Heart left ventricle (tissue), 16 donors: Measurements from ENCODE around the gene ARHGAP15. TPM values are rescaled to one million over a fixed set of nuclear protein-coding genes. Genes with fewer than 3 reads are reported as not detected.
"Not testable (repeated sequence)": the region's sequence is repeated elsewhere in the genome, so short reads cannot be mapped to it uniquely, and the experiment has no call there.

Experiments used
- ATAC-seq, 4 donors: fragments of 200-7000 bp; cut with Tn5 transposase; one replicate each; pipeline ENCODE4 v1.9.1; 2020 to 2022; ENCODE audit warnings: moderate library complexity in 4 of 4, mild to moderate bottlenecking in 3 of 4, moderate number of reproducible peaks in 1 of 4
- DNase-seq, 5 donors: peaks; one replicate each; pipeline ENCODE4 v3.0.0-alpha.2; 2020
- H3K27ac ChIP-seq, 12 donors: fragments of 200-600 bp; sonication (generic) in 4 of 12; one replicate each; pipeline versions ENCODE4 v1.5.0 to v1.8.0; 2016 to 2022; ENCODE audit warnings: mild to moderate bottlenecking in 2 of 12
- H3K27me3 ChIP-seq, 9 donors: fragments of 200-600 bp; sonication (generic) in 2 of 9; one replicate each; pipeline versions ENCODE4 v1.5.1 to v1.8.0; 2016 to 2022; ENCODE audit warnings: mild to moderate bottlenecking in 3 of 9
- H3K36me3 ChIP-seq, 9 donors: fragments of 200-600 bp; sonication (generic) in 2 of 9; one replicate each; pipeline versions ENCODE4 v1.5.0 to v1.8.0; 2018 to 2022; ENCODE audit warnings: mild to moderate bottlenecking in 2 of 9
- H3K4me1 ChIP-seq, 12 donors: fragments of 200-600 bp; sonication (generic) in 4 of 12; one replicate each; pipeline versions ENCODE4 v1.5.0 to v1.8.0; 2016 to 2022; ENCODE audit warnings: mild to moderate bottlenecking in 3 of 12
- H3K4me3 ChIP-seq, 12 donors: fragments of 200-600 bp; sonication (generic) in 4 of 12; one replicate each; pipeline versions ENCODE4 v1.5.0 to v1.8.0; 2017 to 2022; ENCODE audit warnings: mild to moderate bottlenecking in 9 of 12, moderate library complexity in 4 of 12
- H3K9me3 ChIP-seq, 12 donors: fragments of 200-600 bp; sonication (generic) in 4 of 12; one replicate each; pipeline versions ENCODE4 v1.5.0 to v1.8.0; 2016 to 2022; ENCODE audit warnings: mild to moderate bottlenecking in 1 of 12
- CTCF ChIP-seq, 12 donors: fragments of 200-600 bp; sonication (generic) in 4 of 12; IDR thresholded peaks; one replicate each; pipeline versions ENCODE4 v1.5.0 to v1.8.0; 2018 to 2022; ENCODE audit warnings: antibody characterized with exemption in 12 of 12, mild to moderate bottlenecking in 5 of 12
- POLR2A ChIP-seq, 2 donors: fragments of 450-650 bp; IDR thresholded peaks; one replicate each; pipeline ENCODE4 v1.6.1; 2017; ENCODE audit warnings: antibody characterized with exemption in 2 of 2, mild to moderate bottlenecking in 2 of 2, moderate library complexity in 2 of 2
- WGBS, 4 donors: extraction: QIAGEN DNeasy Blood & Tissue Kit in 2 of 4; methylation state at CpG; one replicate each; pipeline versions ENCODE4 v1.1.5 to v1.1.7; 2013 to 2018; 5-methylcytosine and 5-hydroxymethylcytosine counted together
- intact Hi-C, 10 donors: fragments of 100-400 bp; cut with DNase I; formaldehyde crosslinking; loops; one replicate each; pipeline versions ENCODE4 v1.11.1 to v1.14.2; 2022
- polyA plus RNA-seq, 2 donors: library from polyadenylated mRNA; stranded (reverse); fragments of 200-250 nt; gene quantifications; one replicate each; pipeline ENCODE4 v1.2.3, GENCODE V29; 2013
- total RNA-seq, 9 donors: library from RNA; depleted of rRNA in 2 of 9; stranded (reverse); fragments of >200 nt in 2 of 9; fragmentation: NEBNext Ultra II Directional in 3 of 9; extraction: Animal tissue kit (Norgen Biotek cat#: 25700) in 3 of 9; gene quantifications; one replicate each; pipeline versions ENCODE4 v1.1.0 to v1.2.4, GENCODE V29; 2016 to 2023
- donor health status: ischemic (EF 13 %, LVEDD 7.1; RV severe dilation, severe dysfunction).
- donor health status: healthy with polysubstance abuse.
- donor health status: DM: no; HTN: yes; CAD: no.
- donor health status: DM: no; HTN: no; CAD: no.
- donor health status: ischemic (EF 25% LVEDD 6.9; RV normal size, moderate dysfunction).
- donor health status: ischemic (EF 25% LVEDD 5.7; RV mildly dilated, moderate dysfunction).
- donor health status: healthy.
- donor health status: DM: yes; HTN: yes; CAD: no.
- donor health status: ischemic (EF 35%, LVEDD 5.7; RV mildly dilated, moderate dysfunction).
- donor health status: nonischemic (EF 11% LVEDD 7.7; RV severe dilation, severe dysfunction).
- donor health status: DM: yes; HTN: yes; CAD: no.
- donor health status: PGD.
- donor health status: ischemic (EF 29% LVEDD 5.4; RV normal size, mild dysfunction).
- donor health status: nonischemic (EF 23%, LVEDD 6.1; RV moderate dilation, normal function).

The ARHGAP15 gene
- total and polyA plus RNA-seq, 11 donors: 1.3 to 8.7 (median 3.3) TPM

GRCh38 chr2:143085125-143085784, 44.0 kb upstream of the ARHGAP15 start:
- intact Hi-C loops: no loop called here
- Histone ChIP-seq H3K4me1 (peaks cover 0 to 22% (median 0%) of the 10 kb centered on the region in 12 donors), H3K27me3 (no peaks in the 10 kb centered on the region), H3K9me3 (peaks cover 0 to 10% (median 0%) of the 10 kb centered on the region in 12 donors), H3K4me3 (no peak overlapping the region), H3K36me3 (no peaks in the 10 kb centered on the region), H3K27ac (no peak overlapping the region)
- no peak for DNase-seq
- no peak for ATAC-seq
- TF ChIP-seq POLR2A (IDR thresholded peaks at IDR 0.05): no peak
- no peak for TF ChIP-seq CTCF (IDR thresholded peaks at IDR 0.05)
- 82 to 91% (median 84%) methylated on average over 1 of the region's 1 CpG for WGBS, 4 donors

GRCh38 chr2:143087033-143087432, 42.2 kb upstream of the ARHGAP15 start:
- 38 to 52% (median 45%) methylated on average over 1 of the region's 1 CpG for WGBS, 4 donors

GRCh38 chr2:143088388-143088787, 40.8 kb upstream of the ARHGAP15 start:
- no peak overlapping the region for H3K27ac ChIP-seq
- peaks cover 0 to 4% (median 0%) of the 10 kb centered on the region in 12 donors for H3K9me3 ChIP-seq
- H3K4me1 ChIP-seq: peaks cover 0 to 16% (median 0%) of the 10 kb centered on the region in 12 donors
- no peak for ATAC-seq
- intact Hi-C loops: no loop called here
- H3K4me3 ChIP-seq: no peak overlapping the region
- DNase-seq: no peak
- no peaks in the 10 kb centered on the region for H3K27me3 ChIP-seq
- TF ChIP-seq POLR2A (IDR thresholded peaks at IDR 0.05) (no peak), CTCF (IDR thresholded peaks at IDR 0.05) (no peak)
- no peaks in the 10 kb centered on the region for H3K36me3 ChIP-seq
- WGBS, 4 donors: 74 to 83% (median 76%) methylated on average over 4 of the region's 4 CpGs

More at GRCh38 chr2:143087033-143087432, 42.2 kb upstream of the ARHGAP15 start:
- no peaks in the 10 kb centered on the region for H3K27me3 ChIP-seq
- ATAC-seq (no peak), DNase-seq (no peak)
- no peak overlapping the region for H3K27ac ChIP-seq
- peaks cover 0 to 8% (median 0%) of the 10 kb centered on the region in 12 donors for H3K9me3 ChIP-seq
- no peaks in the 10 kb centered on the region for H3K36me3 ChIP-seq
- no peak overlapping the region for H3K4me3 ChIP-seq
- intact Hi-C loops: no loop called here
- peaks cover 0 to 22% (median 0%) of the 10 kb centered on the region in 12 donors for H3K4me1 ChIP-seq
- no peak for TF ChIP-seq CTCF (IDR thresholded peaks at IDR 0.05)

GRCh38 chr2:143089520-143089919, 39.7 kb upstream of the ARHGAP15 start:
- H3K27me3 ChIP-seq, ATAC-seq, H3K36me3 ChIP-seq, H3K4me3 ChIP-seq, intact Hi-C loops, H3K9me3 ChIP-seq, H3K27ac ChIP-seq, H3K4me1 ChIP-seq: not testable (repeated sequence)
- peak in 1 of 5 donors; percentile 44 for DNase-seq
- WGBS, 4 donors: 95 to 100% (median 97%) methylated on average over 1 to 12 of the region's 12 CpGs
